ENCODE measurements around the gene GATA5. TPM values are rescaled to one million over a fixed set of nuclear protein-coding genes. Genes with fewer than 3 reads are reported as not detected.
"Not testable (repeated sequence)": the region's sequence is repeated elsewhere in the genome, so short reads cannot be mapped to it uniquely, and the experiment has no call there.

The GATA5 gene
- polyA plus RNA-seq, 10 donors = 0.04 to 0.14 (median 0.05) TPM; not detected in 7

- no peak for DNase-seq
Measured at GRCh38 chr20:62430866-62431447, 44.8 kb downstream of the GATA5 start.

GRCh38 chr20:62430311-62430853, 45.4 kb downstream of the GATA5 start:
- DNase-seq = no peak

GRCh38 chr20:62429455-62430310, 46.1 kb downstream of the GATA5 start:
- no peak for DNase-seq

GRCh38 chr20:62428396-62429295, 47.1 kb downstream of the GATA5 start:
- DNase-seq = no peak

- DNase-seq = no peak
Measured at GRCh38 chr20:62428002-62428372, 47.8 kb downstream of the GATA5 start.

GRCh38 chr20:62427172-62428001, 48.4 kb downstream of the GATA5 start, which contains the start of gene RBBP8NL:
Gene RBBP8NL, minus strand, starts transcription at chr20:62427539. Its CDS starts 7,892 bp downstream, at chr20:62419647.
- no peak for DNase-seq

GRCh38 chr20:62426699-62427131, 49.1 kb downstream of the GATA5 start:
- no peak for DNase-seq

GRCh38 chr20:62426059-62426348, 49.8 kb downstream of the GATA5 start:
- DNase-seq = not testable (repeated sequence)

- no peak for DNase-seq
Measured at GRCh38 chr20:62425281-62426058, 50.3 kb downstream of the GATA5 start.

- no peak for DNase-seq
Measured at GRCh38 chr20:62424249-62425107, 51.3 kb downstream of the GATA5 start.

GRCh38 chr20:62423326-62423706, 52.5 kb downstream of the GATA5 start:
- DNase-seq = no peak

GRCh38 chr20:62422636-62423325, 53.0 kb downstream of the GATA5 start:
- no peak for DNase-seq

- no peak for DNase-seq
Measured at GRCh38 chr20:62421716-62421990, 54.1 kb downstream of the GATA5 start.

GRCh38 chr20:62420846-62421715, 54.7 kb downstream of the GATA5 start:
- no peak for DNase-seq

GRCh38 chr20:62419759-62420158, 56.0 kb downstream of the GATA5 start:
- DNase-seq = no peak

- no peak for DNase-seq
Measured at GRCh38 chr20:62418709-62419487, 56.9 kb downstream of the GATA5 start.

All from muscle of back (tissue), 11 donors.